Measurements from ENCODE around the gene KRTAP5-10. TPM values are rescaled to one million over a fixed set of nuclear protein-coding genes. Genes with fewer than 3 reads are reported as not detected.
"Not testable (repeated sequence)": the region's sequence is repeated elsewhere in the genome, so short reads cannot be mapped to it uniquely, and the experiment has no call there.

The KRTAP5-10 gene
- under 1 TPM in 1 of 2 donors, not detected in 1; 0.37 TPM for total RNA-seq

- no peaks in the 10 kb centered on the region for H3K9me3 ChIP-seq
- H3K27ac ChIP-seq, result no peak within 1 kb of the TSS
- no peaks in the 10 kb centered on the region for H3K27me3 ChIP-seq
- no peaks in the 10 kb centered on the region for H3K36me3 ChIP-seq
- no peaks in the 10 kb centered on the region for H3K4me1 ChIP-seq
- no peak within 1 kb of the TSS for H3K4me3 ChIP-seq
- TF ChIP-seq CTCF (IDR thresholded peaks at IDR 0.05), result no peak
- no peak within 1 kb of the TSS for H3K9ac ChIP-seq (ENCODE audit: low read depth in 2 of 2, low read length in 2 of 2)
- DNase-seq, result no peak
- intact Hi-C loops (cut with DNase I), result no loop called here
Measured at GRCh38 chr11:71565263-71565662, at the start of gene KRTAP5-10. Gene KRTAP5-10 (plus strand): TSS chr11:71565563. CDS start chr11:71565588, 25 bp downstream.

GRCh38 chr11:71518506-71519471 lies 46.6 kb upstream of the KRTAP5-10 start:
- H3K4me3 ChIP-seq, result no peak overlapping the region
- no peak for DNase-seq
- no peak overlapping the region for H3K27ac ChIP-seq
- no peaks in the 10 kb centered on the region for H3K27me3 ChIP-seq
- intact Hi-C loops (cut with DNase I), result no loop called here
- H3K36me3 ChIP-seq, result no peaks in the 10 kb centered on the region
- H3K9ac ChIP-seq (ENCODE audit: low read depth in 2 of 2, low read length in 2 of 2), result no peak overlapping the region
- H3K9me3 ChIP-seq, result no peaks in the 10 kb centered on the region
- TF ChIP-seq CTCF (IDR thresholded peaks at IDR 0.05), result no peak
- no peaks in the 10 kb centered on the region for H3K4me1 ChIP-seq

- H3K36me3 ChIP-seq, result no peaks in the 10 kb centered on the region
- intact Hi-C loops (cut with DNase I), result no loop called here
- TF ChIP-seq CTCF (IDR thresholded peaks at IDR 0.05), result no peak
- no peak for DNase-seq
- H3K27ac ChIP-seq, result no peak overlapping the region
- no peak overlapping the region for H3K4me3 ChIP-seq
- H3K9ac ChIP-seq (ENCODE audit: low read depth in 2 of 2, low read length in 2 of 2), result no peak overlapping the region
- H3K27me3 ChIP-seq, result no peaks in the 10 kb centered on the region
- H3K4me1 ChIP-seq, result no peaks in the 10 kb centered on the region
- no peaks in the 10 kb centered on the region for H3K9me3 ChIP-seq
Measured at GRCh38 chr11:71519546-71519945, 45.8 kb upstream of the KRTAP5-10 start.

- TF ChIP-seq CTCF (IDR thresholded peaks at IDR 0.05), result no peak
- Histone ChIP-seq H3K4me1 (no peaks in the 10 kb centered on the region), H3K9ac (ENCODE audit: low read depth in 2 of 2, low read length in 2 of 2) (no peak overlapping the region), H3K9me3 (no peaks in the 10 kb centered on the region), H3K27ac (no peak overlapping the region), H3K36me3 (no peaks in the 10 kb centered on the region), H3K27me3 (no peaks in the 10 kb centered on the region), H3K4me3 (no peak overlapping the region)
- DNase-seq, result no peak
- intact Hi-C loops (cut with DNase I), result no loop called here
Measured at GRCh38 chr11:71525188-71525937, 40.0 kb upstream of the KRTAP5-10 start.

GRCh38 chr11:71525938-71526495 lies 39.3 kb upstream of the KRTAP5-10 start:
- H3K4me1 ChIP-seq, result no peaks in the 10 kb centered on the region
- no peak overlapping the region for H3K9ac ChIP-seq (ENCODE audit: low read depth in 2 of 2, low read length in 2 of 2)
- no peaks in the 10 kb centered on the region for H3K9me3 ChIP-seq
- H3K27me3 ChIP-seq, result no peaks in the 10 kb centered on the region
- no peak overlapping the region for H3K4me3 ChIP-seq
- H3K36me3 ChIP-seq, result no peaks in the 10 kb centered on the region
- no peak for TF ChIP-seq CTCF (IDR thresholded peaks at IDR 0.05)
- H3K27ac ChIP-seq, result no peak overlapping the region
- DNase-seq, result no peak
- intact Hi-C loops (cut with DNase I), result no loop called here

GRCh38 chr11:71526796-71527575 lies 38.4 kb upstream of the KRTAP5-10 start, which contains the start of gene KRTAP5-7:
Gene KRTAP5-7 (plus strand): TSS chr11:71527267. CDS start chr11:71527301, 34 bp downstream.
- intact Hi-C loops (cut with DNase I); DNase-seq; H3K4me1 ChIP-seq; H3K4me3 ChIP-seq; H3K9ac ChIP-seq (ENCODE audit: low read depth in 2 of 2, low read length in 2 of 2); H3K36me3 ChIP-seq; H3K27ac ChIP-seq; H3K27me3 ChIP-seq; H3K9me3 ChIP-seq: not testable (repeated sequence)

All from colonic mucosa (tissue), 4 donors.